Kidney epithelial cell (primary cell): ENCODE measurements around the gene KDELR3. TPM values are rescaled to one million over a fixed set of nuclear protein-coding genes. Genes with fewer than 3 reads are reported as not detected.
"Not testable (repeated sequence)": the region's sequence is repeated elsewhere in the genome, so short reads cannot be mapped to it uniquely, and the experiment has no call there.

Experiments
- DNase-seq: peaks from one replicate; pipeline ENCODE4 v3.0.0-alpha.2; 2010; ENCODE audit warnings: low read depth
- H3K27me3 ChIP-seq: 2 replicates; pipeline ENCODE4 v1.6.0; 2011; ENCODE audit warnings: low read length; ENCODE audit not compliant: control insufficient read depth, insufficient read depth
- H3K36me3 ChIP-seq: 2 replicates; pipeline ENCODE4 v1.5.1; 2011; ENCODE audit warnings: low read length; ENCODE audit not compliant: control insufficient read depth, insufficient read depth
- H3K4me3 ChIP-seq: 2 replicates; pipeline ENCODE4 v1.5.1; 2011; ENCODE audit warnings: low read depth, mild to moderate bottlenecking, control low read depth, low read length
- CTCF ChIP-seq: IDR thresholded peaks from 2 replicates; pipeline ENCODE4 v1.5.1; 2011; ENCODE audit warnings: mild to moderate bottlenecking, moderate library complexity, low read length, control low read depth, inconsistent platforms; ENCODE audit not compliant: insufficient read depth, poor library complexity, severe bottlenecking
- total RNA-seq: library from RNA; depleted of rRNA; stranded (reverse); fragments of >200 nt; gene quantifications from 2 replicates; pipeline ENCODE4 v1.2.3, GENCODE V29; 2015

Gene KDELR3
- total RNA-seq, 1 donor from 2014 or later, result 17.0 TPM

GRCh38 chr22:38468443-38469305, 778 bp downstream of the KDELR3 start:
- peak; percentile 32 for TF ChIP-seq CTCF
- Histone ChIP-seq H3K27me3 (peaks cover 3% of the 10 kb centered on the region), H3K36me3 (no peaks in the 10 kb centered on the region), H3K4me3 (peak overlapping the region; percentile 61)
- DNase-seq, result no peak

- Histone ChIP-seq H3K4me3 (no peak overlapping the region), H3K36me3 (no peaks in the 10 kb centered on the region), H3K27me3 (peaks cover 3% of the 10 kb centered on the region)
- TF ChIP-seq CTCF, result no peak
- DNase-seq, result no peak
Measured at GRCh38 chr22:38469306-38469781, 1.4 kb downstream of the KDELR3 start.

- not testable (repeated sequence) for DNase-seq, H3K27me3 ChIP-seq, H3K4me3 ChIP-seq, H3K36me3 ChIP-seq
Measured at GRCh38 chr22:38470179-38470578, 2.3 kb downstream of the KDELR3 start.

GRCh38 chr22:38471237-38471636, 3.3 kb downstream of the KDELR3 start:
- Histone ChIP-seq H3K27me3 (peaks cover 3% of the 10 kb centered on the region), H3K4me3 (no peak overlapping the region), H3K36me3 (no peaks in the 10 kb centered on the region)
- no peak for TF ChIP-seq CTCF
- DNase-seq, result no peak

GRCh38 chr22:38474003-38474607, 6.2 kb downstream of the KDELR3 start:
- H3K4me3 ChIP-seq, result no peak overlapping the region
- no peak for DNase-seq
- no peaks in the 10 kb centered on the region for H3K36me3 ChIP-seq
- H3K27me3 ChIP-seq, result no peaks in the 10 kb centered on the region
- TF ChIP-seq CTCF, result no peak

- Histone ChIP-seq H3K27me3 (no peaks in the 10 kb centered on the region), H3K4me3 (no peak overlapping the region), H3K36me3 (no peaks in the 10 kb centered on the region)
- DNase-seq, result no peak
- no peak for TF ChIP-seq CTCF
Measured at GRCh38 chr22:38477585-38477984, 9.7 kb downstream of the KDELR3 start.
